GM12874 (cell line): ENCODE results near the gene JAKMIP1.

ENCODE experiments used
- TF ChIP-seq, protein P1 (sequence below): IDR thresholded peaks from 2 replicates; pipeline ENCODE4 v1.5.1; 2011; ENCODE audit warnings: low read depth, mild to moderate bottlenecking, control low read depth, low read length, moderate library complexity; ENCODE audit not compliant: insufficient read depth

The JAKMIP1 gene

DNA sequence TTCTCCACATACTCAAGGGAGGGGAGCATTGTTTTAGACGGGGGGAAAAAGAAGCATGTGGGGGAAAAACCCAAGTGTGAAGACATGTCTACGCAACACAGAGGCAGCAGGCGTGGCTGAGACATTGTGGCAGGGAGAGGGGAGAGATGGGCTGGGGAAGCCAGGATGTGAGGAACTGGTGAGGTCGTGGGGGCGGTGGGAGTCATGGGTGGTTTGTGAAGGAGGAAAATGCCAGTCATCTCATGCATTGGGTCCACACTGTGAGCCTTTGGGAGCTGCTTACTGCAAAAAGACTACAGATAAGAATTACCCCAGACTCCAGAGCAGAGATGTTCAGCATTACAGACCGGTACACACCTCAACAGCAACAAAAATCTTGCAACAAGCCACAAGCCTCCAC lies 2.1 kb downstream of the JAKMIP1 start:
- TF ChIP-seq, protein P1, sequence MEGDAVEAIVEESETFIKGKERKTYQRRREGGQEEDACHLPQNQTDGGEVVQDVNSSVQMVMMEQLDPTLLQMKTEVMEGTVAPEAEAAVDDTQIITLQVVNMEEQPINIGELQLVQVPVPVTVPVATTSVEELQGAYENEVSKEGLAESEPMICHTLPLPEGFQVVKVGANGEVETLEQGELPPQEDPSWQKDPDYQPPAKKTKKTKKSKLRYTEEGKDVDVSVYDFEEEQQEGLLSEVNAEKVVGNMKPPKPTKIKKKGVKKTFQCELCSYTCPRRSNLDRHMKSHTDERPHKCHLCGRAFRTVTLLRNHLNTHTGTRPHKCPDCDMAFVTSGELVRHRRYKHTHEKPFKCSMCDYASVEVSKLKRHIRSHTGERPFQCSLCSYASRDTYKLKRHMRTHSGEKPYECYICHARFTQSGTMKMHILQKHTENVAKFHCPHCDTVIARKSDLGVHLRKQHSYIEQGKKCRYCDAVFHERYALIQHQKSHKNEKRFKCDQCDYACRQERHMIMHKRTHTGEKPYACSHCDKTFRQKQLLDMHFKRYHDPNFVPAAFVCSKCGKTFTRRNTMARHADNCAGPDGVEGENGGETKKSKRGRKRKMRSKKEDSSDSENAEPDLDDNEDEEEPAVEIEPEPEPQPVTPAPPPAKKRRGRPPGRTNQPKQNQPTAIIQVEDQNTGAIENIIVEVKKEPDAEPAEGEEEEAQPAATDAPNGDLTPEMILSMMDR = no peak

- TF ChIP-seq, protein P1 = no peak
These were observed 2.7 kb downstream of the JAKMIP1 start for GRCh38 chr4:6197433-6198174.

DNA sequence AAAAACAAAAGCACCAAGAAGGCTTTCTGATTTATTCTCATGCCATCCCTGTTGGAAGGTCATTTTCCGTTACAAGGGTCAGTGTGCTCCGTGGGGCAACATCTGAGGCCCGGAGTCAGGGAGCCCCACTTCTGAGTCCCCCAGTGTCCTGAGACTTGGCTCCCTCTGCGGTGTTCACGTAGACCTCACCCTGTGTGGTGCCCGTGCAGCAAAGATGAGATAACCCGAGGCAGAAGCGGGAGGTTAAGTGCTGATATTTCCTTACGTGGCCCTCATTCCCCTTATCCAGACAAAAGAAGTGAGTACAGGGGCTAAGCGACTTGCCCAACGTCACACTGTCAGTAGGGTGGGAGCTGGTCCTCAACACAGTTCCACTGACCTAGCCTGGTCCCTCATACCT lies 3.5 kb downstream of the JAKMIP1 start:
- TF ChIP-seq, protein P1 = no peak

DNA sequence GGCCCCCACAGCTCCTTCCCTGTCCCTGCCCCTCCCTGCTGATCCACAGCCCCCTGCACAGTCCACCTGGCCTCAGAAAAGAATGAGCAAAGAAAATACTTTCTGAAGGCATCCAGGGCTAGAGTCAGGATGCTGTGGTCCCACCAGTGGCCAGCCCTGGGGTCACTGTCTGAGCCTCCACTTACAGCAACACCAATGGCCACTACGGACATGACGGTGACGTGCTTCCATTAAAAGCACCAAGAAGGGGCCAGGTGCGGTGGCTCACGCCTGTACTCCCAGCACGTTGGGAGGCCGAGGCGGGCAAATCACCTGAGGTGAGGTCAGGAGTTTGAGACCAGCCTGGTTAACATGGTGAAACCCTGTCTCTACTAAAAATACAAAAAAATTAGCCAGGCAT lies 4.0 kb downstream of the JAKMIP1 start:
- TF ChIP-seq, protein P1 = no peak

GRCh38 chr4:6195602-6196319 lies 4.6 kb downstream of the JAKMIP1 start:
- TF ChIP-seq, protein P1 = no peak

GRCh38 chr4:6194458-6195195 lies 5.7 kb downstream of the JAKMIP1 start:
- TF ChIP-seq, protein P1 = no peak

DNA sequence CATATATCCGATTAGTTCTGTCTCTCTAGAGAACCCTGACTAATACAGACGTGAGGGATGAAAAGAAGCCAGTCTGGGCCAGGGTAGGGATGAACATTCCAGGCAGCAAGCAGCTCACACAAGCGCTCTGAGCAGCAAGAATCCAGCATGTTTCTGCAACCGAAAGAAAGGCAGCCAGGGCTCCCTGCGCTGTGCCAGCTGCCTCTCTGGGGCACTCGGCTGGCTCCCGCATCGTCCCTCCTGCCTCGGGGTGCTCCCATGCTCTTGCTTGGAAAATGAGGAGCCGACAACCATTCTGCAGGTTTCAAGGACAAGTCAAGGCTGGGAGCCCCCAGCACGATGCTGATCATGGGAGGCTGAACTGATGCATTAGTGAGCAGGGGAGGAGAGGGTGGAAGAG lies 7.0 kb downstream of the JAKMIP1 start:
- TF ChIP-seq, protein P1 = no peak
